ENCODE results near the gene RTL9.

GRCh38 chrX:110403441-110404238, 45.0 kb downstream of the RTL9 start:
- TF ChIP-seq CTCF (IDR thresholded peaks at IDR 0.05; ENCODE audit: borderline replicate concordance, extremely low read depth, low read length, poor library complexity, severe bottlenecking) (no peak), EZH2 (IDR thresholded peaks at IDR 0.05; ENCODE audit: borderline replicate concordance, low read depth, low read length, severe bottlenecking) (no peak)

Measured in DND-41 (cell line).